Measurements from ENCODE around the gene RDH12. TPM values are rescaled to one million over a fixed set of nuclear protein-coding genes. Genes with fewer than 3 reads are reported as not detected.
A peak's percentile ranks its signal among the peaks of the same experiment; 100 is the strongest.

RDH12 gene
- total and polyA plus RNA-seq, 12 donors = 0.14 TPM; not detected in 11

GRCh38 chr14:67674480-67675218 is 27.0 kb upstream of the RDH12 start, which contains the start of gene VTI1B:
VTI1B (minus strand) TSS chr14:67674632; CDS start chr14:67674489, 143 bp downstream.
- peaks cover 7 to 34% (median 25%) of the 10 kb centered on the region in 9 donors for H3K4me1 ChIP-seq
- 0 to 1% methylated on average over 78 to 87 of the region's 87 CpGs for WGBS, 2 donors
- H3K9me3 ChIP-seq = no peaks in the 10 kb centered on the region
- peak within 1 kb of the TSS; percentile 96 to 100 (median 100) for H3K27ac ChIP-seq
- H3K4me3 ChIP-seq = peak within 1 kb of the TSS; percentile 79 to 99 (median 95)
- DNase-seq (peak; percentile 84 to 85), ATAC-seq (peak; percentile 96 to 98 (median 96))
- peak in 4 of 9 donors; percentile 22 to 46 (median 42) for TF ChIP-seq CTCF (IDR thresholded peaks at IDR 0.05)
- no peaks in the 10 kb centered on the region for H3K27me3 ChIP-seq
- H3K36me3 ChIP-seq = peaks cover 0 to 22% (median 9%) of the 10 kb centered on the region in 9 donors
- intact Hi-C loops (cut with DNase I) = loop anchor here in 1 of 10 donors (2.0 to 5.0 kb wide), 2 partner anchors 20 to 72 kb away; partner anchors contain the start of genes PIGH and RDH11

GRCh38 chr14:67675219-67675582 is 26.5 kb upstream of the RDH12 start:
- no peak for TF ChIP-seq CTCF (IDR thresholded peaks at IDR 0.05)
- intact Hi-C loops (cut with DNase I) = loop anchor here in 1 of 10 donors (2.0 kb wide), 1 partner anchor 20 kb away; the partner anchor contains the start of gene RDH11
- Histone ChIP-seq H3K4me1 (peaks cover 7 to 34% (median 27%) of the 10 kb centered on the region in 9 donors), H3K4me3 (peak overlapping the region; percentile 79 to 99 (median 95)), H3K36me3 (peaks cover 0 to 27% (median 9%) of the 10 kb centered on the region in 9 donors), H3K27ac (peak overlapping the region; percentile 96 to 100 (median 100)), H3K9me3 (no peaks in the 10 kb centered on the region), H3K27me3 (no peaks in the 10 kb centered on the region)
- WGBS, 2 donors = 32 to 33% methylated on average over 16 of the region's 16 CpGs
- no peak for DNase-seq
- no peak for ATAC-seq

- ATAC-seq (no peak), DNase-seq (no peak)
- WGBS, 2 donors = 69 to 71% methylated on average over 2 of the region's 2 CpGs
- Histone ChIP-seq H3K9me3 (no peaks in the 10 kb centered on the region), H3K4me1 (peaks cover 0 to 25% (median 4%) of the 10 kb centered on the region in 9 donors), H3K27me3 (no peaks in the 10 kb centered on the region), H3K36me3 (peaks cover 0 to 63% (median 15%) of the 10 kb centered on the region in 9 donors), H3K27ac (no peak overlapping the region), H3K4me3 (no peak overlapping the region)
- no peak for TF ChIP-seq CTCF (IDR thresholded peaks at IDR 0.05)
- intact Hi-C loops (cut with DNase I) = no loop called here
These were observed 22.7 kb upstream of the RDH12 start for GRCh38 chr14:67679006-67679405.

GRCh38 chr14:67680121-67680602 is 21.5 kb upstream of the RDH12 start:
- Histone ChIP-seq H3K36me3 (peaks cover 0 to 75% (median 15%) of the 10 kb centered on the region in 9 donors), H3K27ac (peak overlapping the region in 1 of 10 donors; percentile 39), H3K9me3 (no peaks in the 10 kb centered on the region), H3K4me1 (peaks cover 0 to 23% (median 3%) of the 10 kb centered on the region in 9 donors), H3K27me3 (no peaks in the 10 kb centered on the region), H3K4me3 (no peak overlapping the region)
- peak in 1 of 8 donors; percentile 35 for ATAC-seq
- intact Hi-C loops (cut with DNase I) = no loop called here
- WGBS, 2 donors = 81 to 92% methylated on average over 3 of the region's 3 CpGs
- no peak for TF ChIP-seq CTCF (IDR thresholded peaks at IDR 0.05)
- DNase-seq = no peak
